Measurements from ENCODE around the gene PXK. TPM values are rescaled to one million over a fixed set of nuclear protein-coding genes. Genes with fewer than 3 reads are reported as not detected.

The PXK gene
- total and polyA plus RNA-seq, 10 of the 15 experiments (the other 5 are each of a cell fraction or from before 2014, with no cell fraction given): 8.4 to 38.0 (median 27.6) TPM

DNA sequence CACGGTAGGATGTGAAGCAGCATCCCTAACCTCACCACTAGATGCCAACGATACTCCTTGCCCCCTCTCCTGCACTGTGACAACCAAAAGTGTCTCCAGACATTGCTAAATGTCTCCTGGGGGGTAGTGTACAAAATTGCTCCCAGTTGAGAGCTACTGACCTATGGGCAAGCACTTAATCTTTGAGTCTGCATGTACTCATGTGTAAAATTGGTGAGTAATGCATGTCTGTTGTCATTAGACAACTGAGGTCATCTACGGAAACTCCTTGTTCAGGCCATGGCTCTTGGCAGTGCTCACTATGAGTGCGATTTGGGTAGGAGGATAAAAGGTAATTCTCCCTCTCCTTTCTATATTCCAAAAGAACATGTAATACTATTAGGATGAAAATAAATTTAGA, 71.7 kb downstream of the PXK start:
- no peak for DNase-seq (ENCODE audit: low read depth, low spot score)
- TSS peak; percentile 41 for BruUV-seq (replicated peaks)
- Histone ChIP-seq H3K27ac (ENCODE audit: control insufficient read depth, insufficient read depth) (no peak overlapping the region), H3K9me3 (replicated peaks; ENCODE audit: control insufficient read depth, insufficient read depth, low read length) (no peaks in the 10 kb centered on the region), H4K20me1 (ENCODE audit: control insufficient read depth, insufficient read depth) (no peaks in the 10 kb centered on the region), H3K79me2 (ENCODE audit: control insufficient read depth, insufficient read depth, low read length) (no peaks in the 10 kb centered on the region), H3K9ac (ENCODE audit: control insufficient read depth, insufficient read depth, low read length) (no peak overlapping the region), H3K36me3 (ENCODE audit: control insufficient read depth in 2 of 2, insufficient read depth in 2 of 2, low read length in 1 of 2) (peaks cover 2% of the 10 kb centered on the region in 2 experiments; a peak in 2 of 4 replicates), H3K4me2 (ENCODE audit: control insufficient read depth, insufficient read depth) (no peak overlapping the region), H2AFZ (ENCODE audit: control insufficient read depth, low read depth, low read length) (no peak overlapping the region), H3K4me3 (no peak overlapping the region), H3K27me3 (replicated peaks in 1 of 2; ENCODE audit: control insufficient read depth in 2 of 2, insufficient read depth in 2 of 2, low read length in 1 of 2) (no peaks in the 10 kb centered on the region), H3K4me1 (ENCODE audit: control insufficient read depth, insufficient read depth, low read length) (peaks cover 4% of the 10 kb centered on the region; the same call in 1 of the 2 replicates)
- ChIA-PET CTCF (interaction anchor here (0.6 to 1.9 kb wide), 7 partner anchors 10 to 98 kb away, joined by 3 to 6 read pairs (median 4); partner anchors contain the start of genes HTD2 and RPP14), POLR2A (interaction anchor here (0.6 to 1.0 kb wide), 2 partner anchors 88 to 1200 kb away, joined by 3 read pairs; no protein-coding TSS in a partner anchor), SMC1A (ENCODE audit: uncharacterized antibody, unreplicated experiment) (interaction anchor here (1.0 to 1.8 kb wide), 4 partner anchors 8 to 71 kb away, joined by 3 to 5 read pairs (median 4); no protein-coding TSS in a partner anchor), RAD21 (ENCODE audit: unreplicated experiment) (interaction anchor here (0.6 to 1.3 kb wide), 3 partner anchors 18 to 70 kb away, joined by 3 read pairs; no protein-coding TSS in a partner anchor)
- 62% methylated on average over 4 of the region's 4 CpGs for WGBS (ENCODE audit: insufficient coverage, insufficient replicate concordance, low lambda C conversion rate, missing lambda C conversion rate)
- no peak for FAIRE-seq
- intact Hi-C loops (cut with micrococcal nuclease; ENCODE audit: unreplicated experiment): no loop called here
- in situ Hi-C loops (cut with MboI): no loop called here
- ATAC-seq: no peak
- TF ChIP-seq, protein P1, sequence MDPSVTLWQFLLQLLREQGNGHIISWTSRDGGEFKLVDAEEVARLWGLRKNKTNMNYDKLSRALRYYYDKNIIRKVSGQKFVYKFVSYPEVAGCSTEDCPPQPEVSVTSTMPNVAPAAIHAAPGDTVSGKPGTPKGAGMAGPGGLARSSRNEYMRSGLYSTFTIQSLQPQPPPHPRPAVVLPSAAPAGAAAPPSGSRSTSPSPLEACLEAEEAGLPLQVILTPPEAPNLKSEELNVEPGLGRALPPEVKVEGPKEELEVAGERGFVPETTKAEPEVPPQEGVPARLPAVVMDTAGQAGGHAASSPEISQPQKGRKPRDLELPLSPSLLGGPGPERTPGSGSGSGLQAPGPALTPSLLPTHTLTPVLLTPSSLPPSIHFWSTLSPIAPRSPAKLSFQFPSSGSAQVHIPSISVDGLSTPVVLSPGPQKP (IDR thresholded peaks at IDR 0.05; ENCODE audit: low read depth, low read length): no peak
- TF ChIP-seq, protein P2, sequence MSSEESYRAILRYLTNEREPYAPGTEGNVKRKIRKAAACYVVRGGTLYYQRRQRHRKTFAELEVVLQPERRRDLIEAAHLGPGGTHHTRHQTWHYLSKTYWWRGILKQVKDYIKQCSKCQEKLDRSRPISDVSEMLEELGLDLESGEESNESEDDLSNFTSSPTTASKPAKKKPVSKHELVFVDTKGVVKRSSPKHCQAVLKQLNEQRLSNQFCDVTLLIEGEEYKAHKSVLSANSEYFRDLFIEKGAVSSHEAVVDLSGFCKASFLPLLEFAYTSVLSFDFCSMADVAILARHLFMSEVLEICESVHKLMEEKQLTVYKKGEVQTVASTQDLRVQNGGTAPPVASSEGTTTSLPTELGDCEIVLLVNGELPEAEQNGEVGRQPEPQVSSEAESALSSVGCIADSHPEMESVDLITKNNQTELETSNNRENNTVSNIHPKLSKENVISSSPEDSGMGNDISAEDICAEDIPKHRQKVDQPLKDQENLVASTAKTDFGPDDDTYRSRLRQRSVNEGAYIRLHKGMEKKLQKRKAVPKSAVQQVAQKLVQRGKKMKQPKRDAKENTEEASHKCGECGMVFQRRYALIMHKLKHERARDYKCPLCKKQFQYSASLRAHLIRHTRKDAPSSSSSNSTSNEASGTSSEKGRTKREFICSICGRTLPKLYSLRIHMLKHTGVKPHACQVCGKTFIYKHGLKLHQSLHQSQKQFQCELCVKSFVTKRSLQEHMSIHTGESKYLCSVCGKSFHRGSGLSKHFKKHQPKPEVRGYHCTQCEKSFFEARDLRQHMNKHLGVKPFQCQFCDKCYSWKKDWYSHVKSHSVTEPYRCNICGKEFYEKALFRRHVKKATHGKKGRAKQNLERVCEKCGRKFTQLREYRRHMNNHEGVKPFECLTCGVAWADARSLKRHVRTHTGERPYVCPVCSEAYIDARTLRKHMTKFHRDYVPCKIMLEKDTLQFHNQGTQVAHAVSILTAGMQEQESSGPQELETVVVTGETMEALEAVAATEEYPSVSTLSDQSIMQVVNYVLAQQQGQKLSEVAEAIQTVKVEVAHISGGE (CRISPR knock-in tag; IDR thresholded peaks at IDR 0.05): no peak
- TF ChIP-seq, protein P3, sequence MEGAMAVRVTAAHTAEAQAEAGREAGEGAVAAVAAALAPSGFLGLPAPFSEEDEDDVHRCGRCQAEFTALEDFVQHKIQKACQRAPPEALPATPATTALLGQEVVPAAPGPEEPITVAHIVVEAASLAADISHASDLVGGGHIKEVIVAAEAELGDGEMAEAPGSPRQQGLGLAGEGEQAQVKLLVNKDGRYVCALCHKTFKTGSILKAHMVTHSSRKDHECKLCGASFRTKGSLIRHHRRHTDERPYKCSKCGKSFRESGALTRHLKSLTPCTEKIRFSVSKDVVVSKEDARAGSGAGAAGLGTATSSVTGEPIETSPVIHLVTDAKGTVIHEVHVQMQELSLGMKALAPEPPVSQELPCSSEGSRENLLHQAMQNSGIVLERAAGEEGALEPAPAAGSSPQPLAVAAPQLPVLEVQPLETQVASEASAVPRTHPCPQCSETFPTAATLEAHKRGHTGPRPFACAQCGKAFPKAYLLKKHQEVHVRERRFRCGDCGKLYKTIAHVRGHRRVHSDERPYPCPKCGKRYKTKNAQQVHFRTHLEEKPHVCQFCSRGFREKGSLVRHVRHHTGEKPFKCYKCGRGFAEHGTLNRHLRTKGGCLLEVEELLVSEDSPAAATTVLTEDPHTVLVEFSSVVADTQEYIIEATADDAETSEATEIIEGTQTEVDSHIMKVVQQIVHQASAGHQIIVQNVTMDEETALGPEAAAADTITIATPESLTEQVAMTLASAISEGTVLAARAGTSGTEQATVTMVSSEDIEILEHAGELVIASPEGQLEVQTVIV (IDR thresholded peaks at IDR 0.05; ENCODE audit: borderline replicate concordance, partially characterized antibody): no peak
- peak; percentile 24; the same call in 1 of the 2 replicates for TF ChIP-seq RUNX3 (IDR thresholded peaks at IDR 0.05; ENCODE audit: low read length)
- TF ChIP-seq, protein P4, sequence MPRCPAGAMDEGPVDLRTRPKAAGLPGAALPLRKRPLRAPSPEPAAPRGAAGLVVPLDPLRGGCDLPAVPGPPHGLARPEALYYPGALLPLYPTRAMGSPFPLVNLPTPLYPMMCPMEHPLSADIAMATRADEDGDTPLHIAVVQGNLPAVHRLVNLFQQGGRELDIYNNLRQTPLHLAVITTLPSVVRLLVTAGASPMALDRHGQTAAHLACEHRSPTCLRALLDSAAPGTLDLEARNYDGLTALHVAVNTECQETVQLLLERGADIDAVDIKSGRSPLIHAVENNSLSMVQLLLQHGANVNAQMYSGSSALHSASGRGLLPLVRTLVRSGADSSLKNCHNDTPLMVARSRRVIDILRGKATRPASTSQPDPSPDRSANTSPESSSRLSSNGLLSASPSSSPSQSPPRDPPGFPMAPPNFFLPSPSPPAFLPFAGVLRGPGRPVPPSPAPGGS (IDR thresholded peaks at IDR 0.05; ENCODE audit: borderline replicate concordance, insufficient read depth, low read depth, low read length, poor library complexity, severe bottlenecking): peak; percentile 13
